Cardiac fibroblast (primary cell): ENCODE measurements around the gene LTA4H.

Source experiments
- DNase-seq, 2 donors: peaks; one replicate each; pipeline versions ENCODE4 v3.0.0 to v3.0.0-alpha.2; 2010; ENCODE audit warnings: low read depth in 2 of 2
- H3K4me3 ChIP-seq, 2 donors: replicated peaks in 1 of 2; 1 replicate in 1 of 2; 2 replicates in 1 of 2; pipeline ENCODE4 v1.5.1; 2011; ENCODE audit warnings: low read depth in 2 of 2, low read length in 2 of 2, mild to moderate bottlenecking in 2 of 2, moderate library complexity in 1 of 2
- CTCF ChIP-seq: IDR thresholded peaks from one replicate; pipeline ENCODE4 v1.5.1; 2011; ENCODE audit warnings: low read depth, mild to moderate bottlenecking, low read length, inconsistent platforms

LTA4H gene

GRCh38 chr12:95990136-95990535 is 45.3 kb downstream of the LTA4H start:
- DNase-seq, result no peak
- H3K4me3 ChIP-seq, result no peak overlapping the region

GRCh38 chr12:95989504-95990123 is 45.8 kb downstream of the LTA4H start:
- no peak for DNase-seq

More at GRCh38 chr12:95990136-95990535, 45.3 kb downstream of the LTA4H start:
- TF ChIP-seq CTCF, result no peak

DNA sequence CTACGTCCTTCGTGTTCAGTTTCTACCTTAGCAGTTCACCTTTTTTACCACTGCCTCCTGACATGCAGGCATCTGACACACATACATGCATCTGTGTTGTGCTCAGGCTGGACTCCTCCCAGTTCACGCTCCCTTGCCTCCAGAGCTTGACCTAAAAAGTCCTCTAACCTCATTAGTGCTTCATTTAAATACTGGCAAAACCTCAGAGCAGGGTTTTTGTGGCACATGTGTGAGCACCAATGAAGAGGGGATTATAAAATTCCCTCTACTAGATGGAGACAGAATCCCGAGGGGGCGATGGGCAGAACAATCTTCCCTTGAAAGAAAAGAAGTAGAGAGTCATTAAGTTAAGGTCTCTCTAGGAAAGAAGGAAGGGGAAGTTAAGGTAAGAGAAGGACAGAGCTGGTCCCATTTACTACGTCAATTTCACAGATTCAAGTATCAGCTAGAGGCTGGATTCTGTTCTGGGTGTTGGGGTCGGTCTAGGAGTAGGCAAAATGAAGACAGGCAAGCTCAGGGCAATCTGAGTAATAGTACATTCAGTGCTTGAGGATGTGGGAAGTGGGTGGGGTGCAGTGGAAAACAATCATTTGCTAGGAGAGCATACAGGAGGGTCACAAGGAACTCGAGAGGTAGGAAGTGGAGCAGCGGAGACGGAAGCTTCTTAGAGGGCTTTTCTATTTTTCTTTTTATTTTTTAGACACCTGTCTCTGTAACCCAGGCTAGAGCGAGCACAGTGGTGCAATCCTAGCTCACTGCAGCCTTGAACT is 46.7 kb downstream of the LTA4H start:
- H3K4me3 ChIP-seq, result no peak overlapping the region
- DNase-seq, result no peak
- no peak for TF ChIP-seq CTCF

More at GRCh38 chr12:95989504-95990123, 45.8 kb downstream of the LTA4H start:
- H3K4me3 ChIP-seq, result no peak overlapping the region
- TF ChIP-seq CTCF, result no peak

GRCh38 chr12:95986635-95987570 is 48.5 kb downstream of the LTA4H start:
- no peak overlapping the region for H3K4me3 ChIP-seq
- DNase-seq, result no peak
- no peak for TF ChIP-seq CTCF

GRCh38 chr12:95984682-95985081 is 50.7 kb downstream of the LTA4H start:
- no peak for DNase-seq
- no peak overlapping the region for H3K4me3 ChIP-seq
- no peak for TF ChIP-seq CTCF

DNA sequence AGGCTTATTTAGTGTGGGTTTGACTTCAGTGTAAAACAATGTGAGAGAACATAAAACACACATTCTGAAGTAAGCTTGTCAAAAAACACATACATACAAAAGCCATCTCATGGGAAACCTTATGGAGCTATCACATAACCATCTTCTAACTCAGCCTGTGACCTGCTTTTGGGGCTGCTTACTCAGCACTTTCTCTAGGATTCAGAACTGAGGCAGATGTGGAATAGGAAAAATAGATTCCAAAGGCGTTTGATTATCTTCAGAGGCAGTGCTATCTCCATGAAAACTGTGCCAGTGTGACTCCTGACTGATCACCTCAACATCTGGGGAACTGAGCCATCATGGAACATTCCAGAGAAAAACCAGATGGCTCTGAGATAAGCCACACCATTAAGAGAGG is 52.8 kb downstream of the LTA4H start:
- no peak for DNase-seq
- TF ChIP-seq CTCF, result no peak
- no peak overlapping the region for H3K4me3 ChIP-seq
